Stimulated activated CD8-positive, alpha-beta memory T cell treated with anti-CD3 and anti-CD28 coated beads, Interleukin-4, amount 100 ng/mL, for 48 hours (primary cell): ENCODE data around the gene PRPS2.

Experiments
- DNase-seq: peaks from one replicate; pipeline ENCODE4 v3.0.0-alpha.2; 2020

PRPS2 gene

GRCh38 chrX:12817528-12817927 is 26.3 kb downstream of the PRPS2 start:
- DNase-seq, result no peak

- DNase-seq, result no peak
Observed at GRCh38 chrX:12819222-12819621, 28.0 kb downstream of the PRPS2 start.

- DNase-seq, result no peak
Observed at GRCh38 chrX:12820737-12821136, 29.5 kb downstream of the PRPS2 start.

- DNase-seq, result no peak
Observed at GRCh38 chrX:12824944-12825343, 33.7 kb downstream of the PRPS2 start.

GRCh38 chrX:12825801-12826200 is 34.6 kb downstream of the PRPS2 start:
- no peak for DNase-seq

GRCh38 chrX:12843061-12843667 is 52.0 kb downstream of the PRPS2 start:
- DNase-seq, result no peak

- no peak for DNase-seq
Observed at GRCh38 chrX:12843668-12844279, 52.6 kb downstream of the PRPS2 start.

- DNase-seq, result no peak
Observed at GRCh38 chrX:12844319-12844718, 53.1 kb downstream of the PRPS2 start.

GRCh38 chrX:12865359-12865758 is 74.1 kb downstream of the PRPS2 start:
- DNase-seq, result no peak

GRCh38 chrX:12866451-12867377 is 75.5 kb downstream of the PRPS2 start, which contains the start of gene TLR7:
TSS of gene TLR7 (plus strand) at chrX:12867072. CDS start at chrX:12867579, 507 bp downstream.
- DNase-seq, result no peak

GRCh38 chrX:12867685-12868084 is 76.5 kb downstream of the PRPS2 start:
- no peak for DNase-seq

GRCh38 chrX:12868747-12869146 is 77.5 kb downstream of the PRPS2 start:
- no peak for DNase-seq

- no peak for DNase-seq
Observed at GRCh38 chrX:12871257-12871656, 80.0 kb downstream of the PRPS2 start.

GRCh38 chrX:12872741-12873140 is 81.5 kb downstream of the PRPS2 start:
- no peak for DNase-seq
